ENCODE measurements around the gene VWA5B2.

VWA5B2 gene

DNA sequence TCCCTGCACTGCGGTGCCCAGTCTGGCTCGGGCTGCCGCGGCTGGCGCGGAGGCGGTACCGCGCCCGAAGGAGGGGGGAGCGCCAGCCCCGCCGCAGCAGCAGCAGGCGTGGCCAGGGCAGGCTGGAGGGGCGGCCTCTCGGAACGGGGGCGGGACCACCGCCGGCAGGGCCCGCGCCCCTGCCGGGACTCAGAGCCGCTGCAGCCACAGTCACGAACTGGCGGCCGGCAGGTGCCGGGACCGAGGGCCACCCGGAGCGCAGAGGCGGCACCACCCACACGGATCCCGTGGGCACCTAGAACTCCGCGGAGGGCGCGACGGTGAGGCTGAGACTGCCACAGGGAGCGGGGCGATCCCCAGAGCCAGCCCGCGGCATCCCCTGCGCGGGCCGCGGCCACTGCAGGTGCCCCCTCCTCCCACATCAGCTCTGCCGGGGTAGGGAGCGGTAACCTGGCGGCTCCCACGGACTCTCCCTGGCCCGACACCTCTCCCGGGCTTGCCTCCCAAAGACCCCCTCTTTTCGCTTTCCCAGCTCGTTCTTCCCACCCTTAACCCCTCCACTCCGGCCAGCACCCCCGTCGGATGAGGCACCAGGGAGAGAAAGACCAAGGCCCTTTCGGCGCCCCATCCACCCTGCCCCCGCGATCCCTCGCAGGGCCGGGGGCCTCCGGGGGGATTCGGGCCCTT, at the start of gene VWA5B2:
TSS of gene VWA5B2 (plus strand) at position 192 of the 687 bp plus-strand sequence. CDS start 944 bp downstream, outside the sequence.
- peak within 1 kb of the TSS; percentile 44 for H3K4me3 ChIP-seq (ENCODE audit: low read depth, low read length)
- TF ChIP-seq, protein P1, sequence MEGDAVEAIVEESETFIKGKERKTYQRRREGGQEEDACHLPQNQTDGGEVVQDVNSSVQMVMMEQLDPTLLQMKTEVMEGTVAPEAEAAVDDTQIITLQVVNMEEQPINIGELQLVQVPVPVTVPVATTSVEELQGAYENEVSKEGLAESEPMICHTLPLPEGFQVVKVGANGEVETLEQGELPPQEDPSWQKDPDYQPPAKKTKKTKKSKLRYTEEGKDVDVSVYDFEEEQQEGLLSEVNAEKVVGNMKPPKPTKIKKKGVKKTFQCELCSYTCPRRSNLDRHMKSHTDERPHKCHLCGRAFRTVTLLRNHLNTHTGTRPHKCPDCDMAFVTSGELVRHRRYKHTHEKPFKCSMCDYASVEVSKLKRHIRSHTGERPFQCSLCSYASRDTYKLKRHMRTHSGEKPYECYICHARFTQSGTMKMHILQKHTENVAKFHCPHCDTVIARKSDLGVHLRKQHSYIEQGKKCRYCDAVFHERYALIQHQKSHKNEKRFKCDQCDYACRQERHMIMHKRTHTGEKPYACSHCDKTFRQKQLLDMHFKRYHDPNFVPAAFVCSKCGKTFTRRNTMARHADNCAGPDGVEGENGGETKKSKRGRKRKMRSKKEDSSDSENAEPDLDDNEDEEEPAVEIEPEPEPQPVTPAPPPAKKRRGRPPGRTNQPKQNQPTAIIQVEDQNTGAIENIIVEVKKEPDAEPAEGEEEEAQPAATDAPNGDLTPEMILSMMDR (IDR thresholded peaks at IDR 0.05; ENCODE audit: low read depth, low read length, missing control alignments), result peak; percentile 29
- no peak for DNase-seq (ENCODE audit: low read depth)

DNA sequence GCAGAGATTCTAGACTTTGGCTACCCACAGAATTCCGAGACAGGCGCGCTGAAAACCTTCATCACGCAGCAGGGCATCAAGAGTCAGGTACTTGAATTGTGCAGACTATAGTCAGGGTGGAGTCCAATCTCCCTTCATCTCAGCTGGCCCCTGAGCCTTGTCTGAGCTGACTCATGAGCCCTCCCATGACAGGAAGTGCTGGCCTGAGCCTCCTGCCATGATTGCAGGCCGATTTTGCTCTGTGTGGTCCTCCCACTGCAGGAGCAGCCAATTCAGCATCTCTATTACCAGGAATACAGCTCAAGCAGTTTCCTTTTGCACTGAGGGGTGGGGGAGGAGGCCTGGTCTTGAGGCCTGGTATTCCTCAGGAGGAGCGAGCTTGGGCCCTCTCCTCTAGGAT, 49.2 kb upstream of the VWA5B2 start:
- H3K4me3 ChIP-seq (ENCODE audit: low read depth, low read length), result no peak overlapping the region
- TF ChIP-seq, protein P1 (IDR thresholded peaks at IDR 0.05; ENCODE audit: low read depth, low read length, missing control alignments), result no peak
- no peak for DNase-seq (ENCODE audit: low read depth)

DNA sequence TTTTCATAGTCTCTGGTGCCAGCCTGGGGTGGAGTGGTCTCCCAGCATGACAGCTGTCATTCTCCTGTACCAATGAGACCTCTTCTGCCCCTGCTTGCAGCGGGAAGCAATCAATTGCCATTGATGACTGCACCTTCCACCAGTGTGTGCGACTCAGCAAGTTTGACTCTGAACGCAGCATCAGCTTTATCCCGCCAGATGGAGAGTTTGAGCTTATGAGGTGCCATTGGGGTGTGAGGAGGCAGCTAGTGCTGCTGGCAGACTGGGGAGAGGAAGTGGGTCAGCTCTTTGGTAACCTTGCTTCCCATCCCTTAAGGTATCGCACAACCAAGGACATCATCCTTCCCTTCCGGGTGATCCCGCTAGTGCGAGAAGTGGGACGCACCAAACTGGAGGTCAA, 47.8 kb upstream of the VWA5B2 start:
- no peak for DNase-seq (ENCODE audit: low read depth)
- TF ChIP-seq, protein P1 (IDR thresholded peaks at IDR 0.05; ENCODE audit: low read depth, low read length, missing control alignments), result no peak
- no peak overlapping the region for H3K4me3 ChIP-seq (ENCODE audit: low read depth, low read length)

DNA sequence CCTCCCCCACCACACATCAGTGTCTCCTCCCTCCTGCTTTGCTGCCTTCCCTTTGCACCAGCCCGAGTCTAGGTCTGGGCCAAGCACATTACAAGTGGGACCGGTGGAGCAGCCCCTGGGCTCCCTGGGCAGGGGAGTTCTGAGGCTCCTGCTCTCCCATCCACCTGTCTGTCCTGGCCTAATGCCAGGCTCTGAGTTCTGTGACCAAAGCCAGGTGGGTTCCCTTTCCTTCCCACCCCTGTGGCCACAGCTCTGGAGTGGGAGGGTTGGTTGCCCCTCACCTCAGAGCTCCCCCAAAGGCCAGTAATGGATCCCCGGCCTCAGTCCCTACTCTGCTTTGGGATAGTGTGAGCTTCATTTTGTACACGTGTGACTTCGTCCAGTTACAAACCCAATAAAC, 45.7 kb upstream of the VWA5B2 start:
- TF ChIP-seq, protein P1 (IDR thresholded peaks at IDR 0.05; ENCODE audit: low read depth, low read length, missing control alignments), result no peak
- DNase-seq (ENCODE audit: low read depth), result no peak
- H3K4me3 ChIP-seq (ENCODE audit: low read depth, low read length), result no peak overlapping the region

DNA sequence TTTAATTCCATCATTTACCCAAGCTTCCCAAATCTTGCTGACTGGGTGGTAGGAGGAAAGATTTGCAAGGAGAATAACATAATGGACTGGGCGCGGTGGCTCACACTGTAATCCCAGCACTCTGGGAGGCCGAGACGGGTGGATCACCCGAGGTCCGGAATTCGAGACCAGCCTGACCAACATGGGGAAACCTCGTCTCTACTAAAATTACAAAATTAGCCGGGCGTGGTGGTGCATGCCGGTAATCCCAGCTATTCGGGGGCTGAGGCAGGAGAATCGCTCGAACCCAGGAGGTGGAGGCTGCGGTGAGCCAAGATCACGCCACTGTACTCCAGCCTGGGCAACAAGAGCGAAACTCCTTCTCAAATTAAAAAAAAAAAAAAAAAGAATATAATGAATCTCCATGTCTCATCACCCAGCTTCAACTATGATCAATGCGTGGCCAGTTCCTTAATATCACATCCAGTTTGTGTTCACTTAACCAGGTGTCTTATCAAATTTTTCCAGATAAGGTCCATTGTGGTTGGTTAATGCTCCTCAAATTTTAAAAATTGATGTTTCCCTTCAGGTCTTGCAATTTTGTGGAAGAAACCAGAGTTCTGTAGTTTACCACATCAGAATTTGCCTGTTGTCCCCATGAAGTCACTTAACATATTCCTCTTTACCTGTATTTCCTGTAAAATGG, 44.7 kb upstream of the VWA5B2 start:
- TF ChIP-seq, protein P1 (IDR thresholded peaks at IDR 0.05; ENCODE audit: low read depth, low read length, missing control alignments), result no peak

DNA sequence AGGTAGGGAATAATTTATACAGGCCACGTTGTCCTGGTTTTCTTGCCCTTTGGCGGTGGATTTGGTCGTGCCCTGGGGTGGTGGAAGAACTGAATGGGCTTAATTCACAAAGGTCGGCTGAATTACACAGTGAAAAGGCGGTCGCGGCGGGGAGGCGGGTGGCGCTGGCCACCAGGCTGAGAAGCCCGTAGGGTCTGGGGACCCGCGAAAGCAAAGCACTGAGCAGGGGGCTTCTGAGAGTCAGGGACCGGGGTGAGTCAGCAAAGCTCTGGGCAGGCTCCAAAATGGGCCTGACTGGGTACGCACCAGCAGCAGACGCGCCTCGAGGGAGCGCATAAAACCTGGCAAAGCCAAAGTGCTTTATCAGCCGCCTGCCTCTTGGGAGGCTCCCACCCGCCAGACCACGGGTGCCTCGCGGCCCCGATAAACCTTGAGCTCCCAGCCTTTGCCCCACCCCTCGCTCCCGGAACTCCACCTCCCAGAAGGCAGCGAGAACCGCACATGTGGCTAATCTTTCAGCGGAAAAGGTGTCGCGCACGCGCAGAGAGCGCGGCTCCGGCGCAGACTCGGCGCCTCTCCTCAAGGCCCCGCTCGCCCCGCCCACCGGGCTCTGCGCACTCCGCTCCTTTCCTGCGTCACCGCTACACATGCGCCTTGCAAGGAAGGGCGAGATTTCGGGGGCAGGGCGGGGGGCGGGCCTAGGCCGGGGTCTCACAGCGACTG, 43.8 kb upstream of the VWA5B2 start:
- peak; percentile 95 for DNase-seq (ENCODE audit: low read depth)
- H3K4me3 ChIP-seq (ENCODE audit: low read depth, low read length), result peak overlapping the region; percentile 83
- TF ChIP-seq, protein P1 (IDR thresholded peaks at IDR 0.05; ENCODE audit: low read depth, low read length, missing control alignments), result no peak

More for the DNA sequence above, 44.7 kb upstream of the VWA5B2 start:
- H3K4me3 ChIP-seq (ENCODE audit: low read depth, low read length), result no peak overlapping the region
- no peak for DNase-seq (ENCODE audit: low read depth)

All from GM12864 (cell line).